Endothelial cell of umbilical vein (primary cell): ENCODE measurements around the gene NFATC1. TPM values are rescaled to one million over a fixed set of nuclear protein-coding genes. Genes with fewer than 3 reads are reported as not detected.

ENCODE experiments used
- BruUV-seq: library from RNA; stranded (reverse); fragments of 400-500 nt; replicated peaks from 2 replicates; lab custom pipeline; 2021; lab: Mats Ljungman, UMichigan
- CTCF ChIA-PET: fragments of 300-600, 350-600 bp; sonication (Branson Sonifier 250); formaldehyde crosslinking; loops from one replicate; lab custom pipeline; 2021; ENCODE audit warnings: antibody characterized with exemption, inconsistent platforms; lab: Charles Lee
- POLR2A ChIA-PET: fragments of 300-600, 350-600 bp; sonication (Branson Sonifier 250); formaldehyde crosslinking; loops from one replicate; lab custom pipeline; 2021; ENCODE audit warnings: antibody characterized with exemption, inconsistent platforms; lab: Charles Lee
- DNase-seq: peaks from one replicate; pipeline ENCODE4 v3.0.0-alpha.2; 2011; ENCODE audit warnings: low read depth, low spot score
- FAIRE-seq: peaks from 2 replicates; lab custom pipeline; 2011; peaks lifted over from hg19 to GRCh38; lab: Jason Lieb, UNC
- H2AFZ ChIP-seq: 2 replicates; pipeline ENCODE4 v1.6.0; 2012; ENCODE audit warnings: low read depth, low read length, control low read depth, inconsistent platforms
- H3K27ac ChIP-seq: 2 replicates; pipeline ENCODE4 v1.5.1; 2011; ENCODE audit warnings: low read depth, mild to moderate bottlenecking, control low read depth, low read length, moderate library complexity; ENCODE audit not compliant: insufficient read depth
- H3K27me3 ChIP-seq, 2 experiments: 2 replicates each; pipeline versions ENCODE4 v1.6.0 to v1.6.1; 2011; ENCODE audit warnings: low read length in 2 of 2, mixed read lengths in 1 of 2; ENCODE audit not compliant: control insufficient read depth in 2 of 2, insufficient read depth in 2 of 2
- H3K36me3 ChIP-seq, 2 experiments: 2 replicates in 1 of 2; 3 replicates in 1 of 2; pipeline ENCODE4 v1.5.1; 2011; ENCODE audit warnings: low read length in 2 of 2, mild to moderate bottlenecking in 1 of 2, moderate library complexity in 1 of 2; ENCODE audit not compliant: control insufficient read depth in 2 of 2, insufficient read depth in 2 of 2; ENCODE audit errors: extremely low read depth in 1 of 2
- H3K4me1 ChIP-seq: 3 replicates; pipeline ENCODE4 v1.5.1; 2011; ENCODE audit warnings: mild to moderate bottlenecking, low read length; ENCODE audit not compliant: control insufficient read depth, insufficient read depth; ENCODE audit errors: extremely low read depth
- H3K4me2 ChIP-seq: 2 replicates; pipeline ENCODE4 v1.6.1; 2011; ENCODE audit warnings: low read length, control low read depth, mixed read lengths; ENCODE audit not compliant: insufficient read depth
- H3K4me3 ChIP-seq, 3 experiments: fragments of 200-600 bp in 1 of 3; sonication (generic), shearing (Covaris generic) in 1 of 3; replicated peaks in 1 of 3; 2 replicates each; pipeline ENCODE4 v1.5.1; 2011 to 2016; ENCODE audit warnings: control low read depth in 3 of 3, low read length in 3 of 3, mild to moderate bottlenecking in 2 of 3, inconsistent platforms in 1 of 3, low read depth in 1 of 3, moderate library complexity in 1 of 3; ENCODE audit not compliant: insufficient read depth in 1 of 3
- H3K79me2 ChIP-seq: 2 replicates; pipeline ENCODE4 v1.6.0; 2012; ENCODE audit warnings: low read length, inconsistent platforms; ENCODE audit not compliant: control insufficient read depth, insufficient read depth
- H3K9ac ChIP-seq: replicated peaks from 2 replicates; pipeline ENCODE3; 2011; ENCODE audit warnings: low read length, control low read depth; ENCODE audit not compliant: insufficient read depth; ENCODE audit errors: extremely low read depth
- H3K9me1 ChIP-seq: replicated peaks from 3 replicates; pipeline ENCODE4 v1.6.0; 2011; ENCODE audit warnings: mild to moderate bottlenecking, low read length; ENCODE audit not compliant: control insufficient read depth, insufficient read depth; ENCODE audit errors: extremely low read depth
- H3K9me3 ChIP-seq: replicated peaks from 2 replicates; pipeline ENCODE4 v1.5.1; 2012; ENCODE audit warnings: low read length, inconsistent platforms; ENCODE audit not compliant: control insufficient read depth, insufficient read depth
- H4K20me1 ChIP-seq: replicated peaks from 2 replicates; pipeline ENCODE3; 2011; ENCODE audit warnings: mild to moderate bottlenecking, low read length; ENCODE audit not compliant: control insufficient read depth, insufficient read depth; ENCODE audit errors: extremely low read depth
- CTCF ChIP-seq, 2 donors: IDR thresholded peaks; 1 replicate in 1 of 2; 2 replicates in 1 of 2; pipeline ENCODE4 v1.5.1; 2011; ENCODE audit warnings: low read length in 2 of 2, mild to moderate bottlenecking in 2 of 2, moderate library complexity in 2 of 2, control low read depth in 1 of 2, inconsistent platforms in 1 of 2, low read depth in 1 of 2; ENCODE audit not compliant: insufficient read depth in 1 of 2; ENCODE audit errors: extremely low read depth in 1 of 2
- MYC ChIP-seq: IDR thresholded peaks from one replicate; pipeline ENCODE4 v1.6.1; 2011; ENCODE audit warnings: mild to moderate bottlenecking, low read depth, low read length
- POLR2A ChIP-seq: IDR thresholded peaks from 2 replicates; pipeline ENCODE4 v1.6.1; 2012; ENCODE audit warnings: low read depth, mild to moderate bottlenecking, control low read depth, low read length
- POLR2AphosphoS5 ChIP-seq: IDR thresholded peaks from 2 replicates; pipeline ENCODE4 v1.6.1; 2012; ENCODE audit warnings: low read depth, mild to moderate bottlenecking, control low read depth, low read length, moderate library complexity; ENCODE audit not compliant: insufficient read depth
- dilution Hi-C: fragments of 300-500 bp; cut with MboI; formaldehyde crosslinking; loops from one replicate; pipeline ENCODE4 v1.15.0; 2019; ENCODE audit warnings: low sequenced_read_pairs; ENCODE audit not compliant: extremely low pct_ligation_motif_present
- intact Hi-C: fragments of 100-400 bp; cut with micrococcal nuclease; formaldehyde crosslinking; loops from one replicate; pipeline ENCODE4 v1.10.0; 2022
- polyA plus RNA-seq, 4 experiments: library from polyadenylated mRNA; depleted of rRNA in 3 of 4; stranded (reverse) in 3 of 4; unstranded in 1 of 4; fragments of >200 nt; gene quantifications; 2 replicates each; pipeline versions ENCODE4 v1.2.1 to v1.2.3, GENCODE V29; 2011 to 2012; ENCODE audit warnings: missing spikeins in 1 of 4
- total RNA-seq: library from RNA; stranded (reverse); gene quantifications from 2 replicates; pipeline ENCODE4 v1.2.3, GENCODE V29; 2021

Gene NFATC1
- total and polyA plus RNA-seq, 2 donors (not counting 3 experiments of a cell fraction or from before 2014, with no cell fraction given) = 11.1 to 30.0 TPM

GRCh38 chr18:79397830-79398761, 2.4 kb downstream of the NFATC1 start:
- peak overlapping the region; percentile 81 for H3K9ac ChIP-seq
- peak overlapping the region in 2 of 3 experiments; percentile 43 to 69 for H3K4me3 ChIP-seq
- H3K27ac ChIP-seq = peak overlapping the region; percentile 49
- no peaks in the 10 kb centered on the region for H3K36me3 ChIP-seq
- H3K4me1 ChIP-seq = peaks cover 49% of the 10 kb centered on the region
- BruUV-seq = no TSS peak
- H3K9me1 ChIP-seq = no peaks in the 10 kb centered on the region
- FAIRE-seq (peak; percentile 81), DNase-seq (peak; percentile 60)
- ChIA-PET CTCF (interaction anchor here (0.8 to 3.5 kb wide), 8 partner anchors 13 to 131 kb away, joined by 3 to 32 read pairs (median 5); no protein-coding TSS in a partner anchor), POLR2A (no interaction called here)
- H3K4me2 ChIP-seq = peak overlapping the region; percentile 76
- peak overlapping the region; percentile 46 for H2AFZ ChIP-seq
- H3K9me3 ChIP-seq = no peaks in the 10 kb centered on the region
- TF ChIP-seq CTCF (IDR thresholded peaks at IDR 0.05; ENCODE audit: extremely low read depth in 1 of 2, insufficient read depth in 1 of 2, low read depth in 1 of 2, low read length in 2 of 2) = no peak
- TF ChIP-seq MYC = no peak
- no peak for TF ChIP-seq POLR2A
- TF ChIP-seq POLR2AphosphoS5 = no peak
- dilution Hi-C loops (no loop called here), intact Hi-C loops (no loop called here)
- no peaks in the 10 kb centered on the region for H4K20me1 ChIP-seq
- no peaks in the 10 kb centered on the region for H3K27me3 ChIP-seq
- H3K79me2 ChIP-seq = peaks cover 5% of the 10 kb centered on the region
